Neutrophil (primary cell): ENCODE results near the gene TMED9.

ENCODE experiments used
- H3K27ac ChIP-seq: fragments of 200-600 bp; sonication (generic); 2 replicates; pipeline ENCODE4 v1.5.1; 2016; ENCODE audit warnings: mild to moderate bottlenecking, moderate library complexity
- H3K27me3 ChIP-seq: fragments of 200-600 bp; sonication (generic); 2 replicates; pipeline ENCODE4 v1.6.0; 2016; ENCODE audit warnings: mild to moderate bottlenecking
- H3K36me3 ChIP-seq: fragments of 200-600 bp; sonication (generic); 2 replicates; pipeline ENCODE4 v1.5.1; 2017
- H3K4me1 ChIP-seq, 2 experiments: fragments of 200-600 bp in 1 of 2; sonication (generic) in 1 of 2; 1 replicate in 1 of 2; 2 replicates in 1 of 2; pipeline versions ENCODE4 v1.5.1 to v1.6.1; 2013 to 2016; ENCODE audit warnings: low read depth in 1 of 2, low read length in 1 of 2, mild to moderate bottlenecking in 1 of 2, moderate library complexity in 1 of 2; ENCODE audit not compliant: control insufficient read depth in 1 of 2, insufficient read depth in 1 of 2
- H3K4me3 ChIP-seq, 2 experiments: fragments of 200-600 bp in 1 of 2; sonication (generic) in 1 of 2; 1 replicate in 1 of 2; 2 replicates in 1 of 2; pipeline ENCODE4 v1.5.1; 2013 to 2016; ENCODE audit warnings: low read depth in 1 of 2, low read length in 1 of 2, mild to moderate bottlenecking in 1 of 2, moderate library complexity in 1 of 2
- H3K9me3 ChIP-seq: fragments of 200-600 bp; sonication (generic); 2 replicates; pipeline ENCODE4 v1.5.1; 2016
- TF ChIP-seq, protein P1 (sequence below): fragments of 200-600 bp; sonication (generic); IDR thresholded peaks from 2 replicates; pipeline ENCODE4 v1.5.1; 2016; ENCODE audit warnings: antibody characterized with exemption

TMED9 gene

GRCh38 chr5:177600508-177601018 lies 8.6 kb downstream of the TMED9 start:
- Histone ChIP-seq H3K27ac (peak overlapping the region; percentile 78), H3K36me3 (peaks cover 12% of the 10 kb centered on the region), H3K9me3 (no peaks in the 10 kb centered on the region), H3K27me3 (peaks cover 14% of the 10 kb centered on the region), H3K4me1 (peaks cover 17 to 20% of the 10 kb centered on the region in 2 experiments), H3K4me3 (peak overlapping the region; percentile 72 to 93)
- TF ChIP-seq, protein P1, sequence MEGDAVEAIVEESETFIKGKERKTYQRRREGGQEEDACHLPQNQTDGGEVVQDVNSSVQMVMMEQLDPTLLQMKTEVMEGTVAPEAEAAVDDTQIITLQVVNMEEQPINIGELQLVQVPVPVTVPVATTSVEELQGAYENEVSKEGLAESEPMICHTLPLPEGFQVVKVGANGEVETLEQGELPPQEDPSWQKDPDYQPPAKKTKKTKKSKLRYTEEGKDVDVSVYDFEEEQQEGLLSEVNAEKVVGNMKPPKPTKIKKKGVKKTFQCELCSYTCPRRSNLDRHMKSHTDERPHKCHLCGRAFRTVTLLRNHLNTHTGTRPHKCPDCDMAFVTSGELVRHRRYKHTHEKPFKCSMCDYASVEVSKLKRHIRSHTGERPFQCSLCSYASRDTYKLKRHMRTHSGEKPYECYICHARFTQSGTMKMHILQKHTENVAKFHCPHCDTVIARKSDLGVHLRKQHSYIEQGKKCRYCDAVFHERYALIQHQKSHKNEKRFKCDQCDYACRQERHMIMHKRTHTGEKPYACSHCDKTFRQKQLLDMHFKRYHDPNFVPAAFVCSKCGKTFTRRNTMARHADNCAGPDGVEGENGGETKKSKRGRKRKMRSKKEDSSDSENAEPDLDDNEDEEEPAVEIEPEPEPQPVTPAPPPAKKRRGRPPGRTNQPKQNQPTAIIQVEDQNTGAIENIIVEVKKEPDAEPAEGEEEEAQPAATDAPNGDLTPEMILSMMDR = no peak

GRCh38 chr5:177601126-177601525 lies 9.1 kb downstream of the TMED9 start:
- Histone ChIP-seq H3K9me3 (no peaks in the 10 kb centered on the region), H3K36me3 (peaks cover 6% of the 10 kb centered on the region), H3K27ac (peak overlapping the region; percentile 78), H3K4me1 (peaks cover 17 to 20% of the 10 kb centered on the region in 2 experiments), H3K4me3 (no peak overlapping the region), H3K27me3 (peaks cover 14% of the 10 kb centered on the region)
- TF ChIP-seq, protein P1 = no peak

DNA sequence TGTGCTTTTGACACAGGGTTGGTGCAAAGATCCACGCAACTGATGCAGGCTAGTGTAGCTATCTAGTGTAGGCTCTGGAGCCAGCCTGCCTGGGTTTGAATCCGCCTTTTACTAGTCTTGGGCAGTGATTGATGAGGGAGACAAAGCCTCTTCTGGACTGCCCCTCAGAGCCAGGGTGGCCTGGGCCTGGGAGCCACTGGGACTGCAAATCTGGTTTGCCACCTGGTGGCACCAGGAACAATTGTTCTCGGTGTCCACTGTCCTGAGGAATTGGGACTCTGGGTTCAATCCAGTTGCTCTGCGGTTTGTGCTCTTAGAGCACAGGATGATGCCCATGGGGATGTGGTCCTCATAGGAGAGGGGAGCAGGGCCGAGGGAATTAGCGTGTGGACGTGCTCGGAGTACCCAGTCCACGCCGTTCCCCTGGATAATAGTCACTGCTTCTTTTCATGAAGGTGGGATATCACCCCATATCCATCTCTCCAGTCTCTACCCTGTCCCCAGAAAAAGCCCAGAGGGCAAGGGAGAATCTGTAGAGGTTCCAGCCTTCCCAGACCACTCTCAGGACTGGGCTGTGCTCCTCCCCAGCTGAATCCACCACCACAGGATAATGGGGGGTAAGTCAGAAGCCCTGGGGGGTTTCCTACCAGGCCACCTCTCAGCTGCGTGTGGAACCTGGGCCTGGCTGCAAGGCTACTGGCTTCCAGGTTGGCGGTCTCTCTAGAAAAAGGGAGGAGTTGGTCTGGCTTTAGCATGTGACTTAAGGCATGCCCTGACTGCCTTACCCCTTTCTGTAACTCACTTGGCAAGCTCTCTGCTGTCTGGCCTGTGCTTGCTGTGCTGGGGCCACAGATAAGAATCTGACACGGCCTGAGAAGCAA lies 9.8 kb downstream of the TMED9 start:
- H3K36me3 ChIP-seq = no peaks in the 10 kb centered on the region
- TF ChIP-seq, protein P1 = no peak
- H3K4me3 ChIP-seq = no peak overlapping the region
- no peak overlapping the region for H3K27ac ChIP-seq
- H3K9me3 ChIP-seq = no peaks in the 10 kb centered on the region
- peaks cover 14% of the 10 kb centered on the region for H3K27me3 ChIP-seq
- H3K4me1 ChIP-seq = peaks cover 17 to 20% of the 10 kb centered on the region in 2 experiments

DNA sequence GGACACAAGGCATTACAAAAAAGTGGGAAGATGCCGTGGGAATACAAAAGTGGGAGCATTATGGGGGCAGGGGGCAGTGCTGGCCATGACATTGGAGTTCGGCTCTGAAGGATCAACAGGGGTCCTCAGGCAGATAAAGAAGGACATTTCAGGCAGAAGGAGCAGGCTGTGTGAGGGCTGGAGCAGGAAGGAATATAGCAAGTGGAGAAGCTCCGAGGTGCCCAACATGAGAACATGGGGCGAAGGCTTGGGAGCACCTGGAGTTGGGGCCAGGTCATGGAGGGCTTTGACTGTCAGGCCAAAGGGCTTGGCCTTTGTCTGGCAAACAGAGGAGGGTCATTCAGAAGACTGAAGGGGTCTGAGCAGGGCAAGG lies 10.4 kb downstream of the TMED9 start:
- Histone ChIP-seq H3K27me3 (peaks cover 14% of the 10 kb centered on the region), H3K9me3 (no peaks in the 10 kb centered on the region), H3K4me3 (no peak overlapping the region), H3K4me1 (peaks cover 17 to 20% of the 10 kb centered on the region in 2 experiments), H3K36me3 (no peaks in the 10 kb centered on the region), H3K27ac (no peak overlapping the region)
- TF ChIP-seq, protein P1 = no peak

DNA sequence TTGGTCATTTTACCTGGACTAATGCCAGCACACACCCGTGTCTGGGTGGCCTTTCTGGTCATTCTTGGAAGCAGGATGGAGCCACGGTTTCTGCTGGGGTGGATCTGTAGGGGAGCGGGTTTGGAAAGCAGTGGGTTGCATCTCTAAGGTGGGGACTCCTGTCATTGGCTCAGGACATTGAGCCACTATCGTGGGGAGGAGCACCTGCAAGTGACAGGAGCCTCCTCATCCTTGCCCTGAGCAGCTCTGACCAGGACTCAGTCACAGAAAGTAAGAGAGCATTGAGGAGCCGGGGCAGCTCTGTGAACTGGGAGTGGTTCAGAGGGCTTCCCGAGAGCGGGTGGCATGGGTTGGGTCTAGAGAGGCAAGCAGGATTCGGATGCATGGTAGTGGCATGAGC lies 11.6 kb downstream of the TMED9 start:
- Histone ChIP-seq H3K27me3 (peaks cover 4% of the 10 kb centered on the region), H3K27ac (no peak overlapping the region), H3K36me3 (no peaks in the 10 kb centered on the region), H3K4me1 (peaks cover 15 to 18% of the 10 kb centered on the region in 2 experiments), H3K9me3 (no peaks in the 10 kb centered on the region), H3K4me3 (no peak overlapping the region)
- TF ChIP-seq, protein P1 = no peak
